Chondrocyte (in vitro differentiated cells): ENCODE data around the gene HIF1AN. TPM values are rescaled to one million over a fixed set of nuclear protein-coding genes. Genes with fewer than 3 reads are reported as not detected.
A peak's percentile ranks its signal among the peaks of the same experiment; 100 is the strongest.

Source experiments
- DNase-seq: peaks from one replicate; pipeline ENCODE4 v3.0.0; 2021; ENCODE audit warnings: mixed read lengths, low spot score
- H3K27ac Mint-ChIP-seq: one replicate; pipeline ENCODE4 v1.8.0; 2021; ENCODE audit warnings: mild to moderate bottlenecking, moderate library complexity, mixed read lengths; ENCODE audit not compliant: unreplicated experiment
- H3K27me3 Mint-ChIP-seq: 2 replicates; pipeline ENCODE4 v1.8.0; 2021; ENCODE audit warnings: low read depth, mixed read lengths
- H3K36me3 Mint-ChIP-seq: 2 replicates; pipeline ENCODE4 v1.8.0; 2021; ENCODE audit warnings: low read depth, mixed read lengths
- H3K4me1 Mint-ChIP-seq: 2 replicates; pipeline ENCODE4 v1.8.0; 2021; ENCODE audit warnings: low read depth, mild to moderate bottlenecking, mixed read lengths
- H3K4me3 Mint-ChIP-seq: one replicate; pipeline ENCODE4 v1.8.0; 2021; ENCODE audit warnings: mild to moderate bottlenecking, moderate library complexity, mixed read lengths; ENCODE audit not compliant: unreplicated experiment
- H3K9me3 Mint-ChIP-seq: 2 replicates; pipeline ENCODE4 v1.8.0; 2021; ENCODE audit warnings: low read depth, mixed read lengths
- total RNA-seq: library from RNA; stranded (reverse); gene quantifications from 3 replicates; pipeline ENCODE4 v1.2.1, GENCODE V29; 2021
- TF ChIP-seq, protein P1 (sequence below): fragments of 200-600 bp; sonication (generic); IDR thresholded peaks from 2 replicates; pipeline ENCODE4 v1.5.0; 2021; ENCODE audit warnings: antibody characterized with exemption, mild to moderate bottlenecking, moderate library complexity

The HIF1AN gene
- total RNA-seq, 1 donor from 2014 or later = 43.1 TPM

DNA sequence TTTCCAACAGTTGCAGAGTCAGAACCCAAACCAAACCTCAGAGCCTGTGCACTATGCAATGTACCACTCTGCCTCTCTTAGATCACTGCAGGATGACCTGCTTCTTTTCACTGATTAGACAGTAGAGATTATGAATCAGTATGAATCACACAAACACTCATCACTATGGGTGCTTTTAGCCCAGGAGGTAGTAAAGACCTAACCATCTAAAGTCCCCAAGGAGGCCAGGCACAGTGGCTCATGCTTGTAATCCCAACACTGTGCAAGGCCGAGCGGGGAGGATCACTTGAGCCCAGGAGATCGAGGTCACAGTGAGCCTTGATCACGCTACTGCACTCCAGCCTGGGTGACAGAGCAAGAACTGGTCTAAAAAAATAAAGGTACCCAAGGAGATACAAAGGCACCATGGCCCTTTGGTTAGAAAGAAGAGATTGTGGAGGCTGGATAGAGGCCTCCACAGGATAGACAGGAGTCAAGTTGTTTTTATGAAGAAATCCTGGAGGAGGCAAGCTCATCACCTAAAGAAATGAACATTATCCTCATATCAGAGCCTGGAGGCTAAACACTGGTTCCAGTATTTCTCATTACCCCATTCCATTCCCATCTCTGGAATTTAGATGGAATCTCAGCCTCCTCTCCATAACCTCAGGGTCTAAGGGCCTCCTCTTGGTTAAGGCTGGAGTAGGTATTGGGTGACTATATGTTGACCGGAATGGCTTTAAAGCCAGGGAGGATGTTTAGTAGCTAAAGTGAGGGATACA, 29.0 kb upstream of the HIF1AN start:
- H3K4me3 Mint-ChIP-seq = no peak overlapping the region
- DNase-seq = no peak
- H3K9me3 Mint-ChIP-seq = no peaks in the 10 kb centered on the region
- no peaks in the 10 kb centered on the region for H3K27me3 Mint-ChIP-seq
- H3K27ac Mint-ChIP-seq = no peak overlapping the region
- peaks cover 15% of the 10 kb centered on the region for H3K4me1 Mint-ChIP-seq
- TF ChIP-seq, protein P1, sequence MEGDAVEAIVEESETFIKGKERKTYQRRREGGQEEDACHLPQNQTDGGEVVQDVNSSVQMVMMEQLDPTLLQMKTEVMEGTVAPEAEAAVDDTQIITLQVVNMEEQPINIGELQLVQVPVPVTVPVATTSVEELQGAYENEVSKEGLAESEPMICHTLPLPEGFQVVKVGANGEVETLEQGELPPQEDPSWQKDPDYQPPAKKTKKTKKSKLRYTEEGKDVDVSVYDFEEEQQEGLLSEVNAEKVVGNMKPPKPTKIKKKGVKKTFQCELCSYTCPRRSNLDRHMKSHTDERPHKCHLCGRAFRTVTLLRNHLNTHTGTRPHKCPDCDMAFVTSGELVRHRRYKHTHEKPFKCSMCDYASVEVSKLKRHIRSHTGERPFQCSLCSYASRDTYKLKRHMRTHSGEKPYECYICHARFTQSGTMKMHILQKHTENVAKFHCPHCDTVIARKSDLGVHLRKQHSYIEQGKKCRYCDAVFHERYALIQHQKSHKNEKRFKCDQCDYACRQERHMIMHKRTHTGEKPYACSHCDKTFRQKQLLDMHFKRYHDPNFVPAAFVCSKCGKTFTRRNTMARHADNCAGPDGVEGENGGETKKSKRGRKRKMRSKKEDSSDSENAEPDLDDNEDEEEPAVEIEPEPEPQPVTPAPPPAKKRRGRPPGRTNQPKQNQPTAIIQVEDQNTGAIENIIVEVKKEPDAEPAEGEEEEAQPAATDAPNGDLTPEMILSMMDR = no peak
- H3K36me3 Mint-ChIP-seq = peaks cover 12% of the 10 kb centered on the region

DNA sequence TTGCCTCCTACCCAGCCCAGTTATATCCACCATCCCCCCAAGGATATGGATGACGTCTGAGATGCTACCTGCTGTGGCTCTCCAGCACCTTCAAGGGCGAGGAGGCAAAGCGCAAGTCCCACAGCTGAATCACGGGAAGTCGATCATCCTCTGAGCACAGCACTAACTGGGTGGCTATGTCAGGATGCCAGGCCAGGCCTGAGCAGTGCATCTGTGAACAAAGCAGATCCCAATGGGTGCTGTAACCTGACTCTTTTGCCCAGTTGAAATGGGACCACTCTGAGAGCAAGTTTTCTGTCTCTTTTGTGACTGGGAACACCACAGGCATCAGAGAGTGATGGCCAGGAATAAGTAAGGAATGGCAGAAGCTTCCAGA, 28.4 kb upstream of the HIF1AN start:
- Mint-ChIP-seq H3K9me3 (no peaks in the 10 kb centered on the region), H3K36me3 (peaks cover 12% of the 10 kb centered on the region), H3K27me3 (no peaks in the 10 kb centered on the region), H3K4me1 (peaks cover 15% of the 10 kb centered on the region), H3K27ac (no peak overlapping the region), H3K4me3 (no peak overlapping the region)
- TF ChIP-seq, protein P1 = no peak
- no peak for DNase-seq

DNA sequence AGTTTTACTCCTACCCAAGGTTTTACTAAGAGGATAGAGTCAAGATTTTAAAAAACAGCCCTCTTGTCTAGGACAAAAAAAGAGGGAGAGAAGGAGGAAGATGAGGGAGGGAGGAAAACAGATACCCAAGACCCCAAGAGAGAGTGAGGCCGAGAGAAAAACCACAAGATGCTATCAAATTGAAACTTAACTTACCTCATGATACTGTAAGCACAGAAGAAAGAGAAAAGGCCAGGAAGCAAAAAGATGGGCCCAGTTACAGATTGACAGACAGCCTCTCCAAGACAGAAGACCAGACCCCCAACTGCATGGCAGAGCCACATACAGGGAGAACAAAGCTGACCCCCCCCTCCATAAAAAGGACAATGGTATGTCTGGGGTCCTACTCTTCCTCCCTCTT, 27.5 kb upstream of the HIF1AN start:
- H3K4me3 Mint-ChIP-seq = no peak overlapping the region
- peaks cover 15% of the 10 kb centered on the region for H3K4me1 Mint-ChIP-seq
- H3K27me3 Mint-ChIP-seq = no peaks in the 10 kb centered on the region
- H3K9me3 Mint-ChIP-seq = no peaks in the 10 kb centered on the region
- DNase-seq = no peak
- no peak overlapping the region for H3K27ac Mint-ChIP-seq
- H3K36me3 Mint-ChIP-seq = peaks cover 12% of the 10 kb centered on the region
- TF ChIP-seq, protein P1 = no peak

DNA sequence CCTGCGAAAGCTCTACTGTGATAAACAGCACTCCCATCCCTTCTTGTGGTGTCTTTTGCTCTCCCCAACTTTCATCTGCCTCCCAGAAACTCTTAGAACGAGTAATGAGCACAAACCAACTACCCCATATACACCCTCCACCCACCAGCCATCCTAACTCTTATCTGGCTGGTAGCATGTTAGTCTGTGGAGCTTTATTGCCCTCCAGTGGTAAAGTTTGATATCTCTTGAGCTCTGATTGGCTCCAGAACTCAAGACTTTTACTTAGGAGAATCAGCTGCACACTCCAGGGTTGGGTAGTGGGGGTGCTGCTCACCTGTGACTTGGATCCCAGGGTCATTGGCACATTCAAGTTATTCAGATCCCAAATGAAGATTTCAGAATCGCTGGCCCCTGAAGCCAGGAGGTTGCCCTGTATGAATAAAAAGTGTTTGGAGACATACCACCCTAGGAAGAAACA, 27.0 kb upstream of the HIF1AN start:
- no peak for DNase-seq
- no peaks in the 10 kb centered on the region for H3K27me3 Mint-ChIP-seq
- H3K36me3 Mint-ChIP-seq = peaks cover 12% of the 10 kb centered on the region
- TF ChIP-seq, protein P1 = peak; percentile 86
- no peaks in the 10 kb centered on the region for H3K9me3 Mint-ChIP-seq
- no peak overlapping the region for H3K27ac Mint-ChIP-seq
- no peak overlapping the region for H3K4me3 Mint-ChIP-seq
- peaks cover 14% of the 10 kb centered on the region for H3K4me1 Mint-ChIP-seq

DNA sequence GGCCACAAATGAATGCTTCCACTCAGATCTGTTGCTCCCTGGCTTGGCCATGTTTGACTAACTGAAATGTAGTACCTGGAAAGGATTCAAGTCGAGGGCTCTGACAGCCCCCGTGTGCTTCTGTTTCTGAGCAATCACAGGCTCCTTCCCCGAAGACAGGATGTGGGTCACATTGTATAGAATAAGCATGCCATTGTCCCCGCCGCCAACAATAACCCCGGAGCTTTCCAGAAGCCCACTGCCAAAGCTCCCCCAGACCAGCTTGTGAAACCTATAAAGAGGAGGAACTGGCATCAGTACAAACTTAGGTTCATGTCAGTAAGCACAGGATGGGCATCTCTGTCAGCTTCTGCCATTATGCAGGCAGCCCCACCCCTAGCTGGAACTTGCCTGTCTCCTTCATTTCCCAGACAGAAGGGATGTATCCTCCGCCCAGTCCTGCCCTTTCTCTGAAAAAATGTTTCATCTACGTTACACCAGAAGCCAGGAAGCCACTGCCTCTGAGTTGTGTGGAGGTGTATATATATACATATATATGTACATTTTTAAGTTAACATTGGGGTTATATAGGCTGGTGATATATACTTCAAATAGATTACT, 26.4 kb upstream of the HIF1AN start:
- Mint-ChIP-seq H3K4me1 (peaks cover 8% of the 10 kb centered on the region), H3K9me3 (no peaks in the 10 kb centered on the region), H3K27ac (no peak overlapping the region), H3K27me3 (no peaks in the 10 kb centered on the region), H3K36me3 (peaks cover 12% of the 10 kb centered on the region), H3K4me3 (no peak overlapping the region)
- TF ChIP-seq, protein P1 = no peak
- DNase-seq = no peak
